Ishikawa (cell line): Measurements from ENCODE around the gene CCDC61.

Experiments
- CEBPB ChIP-seq: IDR thresholded peaks from 2 replicates; pipeline ENCODE4 v1.6.1; 2012
- CREB1 ChIP-seq: IDR thresholded peaks from 2 replicates; pipeline ENCODE4 v1.6.1; 2012; ENCODE audit warnings: low read depth
- EGR1 ChIP-seq: IDR thresholded peaks from 2 replicates; pipeline ENCODE4 v1.6.1; 2012
- EP300 ChIP-seq: IDR thresholded peaks from 2 replicates; pipeline ENCODE4 v1.6.1; 2012; ENCODE audit warnings: borderline replicate concordance
- RAD21 ChIP-seq: IDR thresholded peaks from 2 replicates; pipeline ENCODE4 v1.6.1; 2012; ENCODE audit warnings: low read depth
- TAF1 ChIP-seq: IDR thresholded peaks from 2 replicates; pipeline ENCODE4 v1.6.1; 2012; ENCODE audit warnings: low read depth, mild to moderate bottlenecking
- TCF12 ChIP-seq: IDR thresholded peaks from 2 replicates; pipeline ENCODE4 v1.6.1; 2012; ENCODE audit warnings: low read depth
- TEAD4 ChIP-seq: IDR thresholded peaks from 2 replicates; pipeline ENCODE4 v1.6.1; 2012
- YY1 ChIP-seq: IDR thresholded peaks from 2 replicates; pipeline ENCODE4 v1.6.1; 2012; ENCODE audit warnings: low read depth
- ZBTB7A ChIP-seq: IDR thresholded peaks from 2 replicates; pipeline ENCODE4 v1.6.1; 2012; ENCODE audit warnings: low read depth
- TF ChIP-seq, protein P1 (sequence below): IDR thresholded peaks from 2 replicates; pipeline ENCODE4 v1.6.1; 2012
- TF ChIP-seq, protein P2 (sequence below): IDR thresholded peaks from 2 replicates; pipeline ENCODE4 v1.6.1; 2012; ENCODE audit warnings: low read depth, mild to moderate bottlenecking

DNA sequence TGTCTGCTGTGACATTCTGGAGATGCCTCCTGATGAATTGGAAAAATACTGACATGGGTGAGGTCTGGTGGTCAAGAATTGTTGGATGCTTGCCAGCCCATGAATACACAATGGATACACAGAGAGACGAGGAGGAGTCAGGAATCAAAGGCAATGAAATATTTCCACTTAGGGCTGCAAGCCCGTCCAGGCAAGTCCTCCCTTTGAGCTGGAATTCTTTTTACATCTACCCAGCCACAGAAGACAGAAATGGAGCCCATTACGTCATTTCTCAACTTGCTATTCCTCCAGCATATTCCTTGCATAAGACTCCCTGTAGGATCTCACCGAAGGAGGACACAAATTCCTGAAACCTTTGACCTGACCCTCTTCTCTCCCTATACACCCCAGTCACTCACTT, 61.3 kb downstream of the CCDC61 start:
- no peak for TF ChIP-seq CREB1
- TF ChIP-seq, protein P1, sequence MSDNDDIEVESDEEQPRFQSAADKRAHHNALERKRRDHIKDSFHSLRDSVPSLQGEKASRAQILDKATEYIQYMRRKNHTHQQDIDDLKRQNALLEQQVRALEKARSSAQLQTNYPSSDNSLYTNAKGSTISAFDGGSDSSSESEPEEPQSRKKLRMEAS = no peak
- TF ChIP-seq YY1 = no peak
- TF ChIP-seq RAD21 = no peak
- TF ChIP-seq, protein P2, sequence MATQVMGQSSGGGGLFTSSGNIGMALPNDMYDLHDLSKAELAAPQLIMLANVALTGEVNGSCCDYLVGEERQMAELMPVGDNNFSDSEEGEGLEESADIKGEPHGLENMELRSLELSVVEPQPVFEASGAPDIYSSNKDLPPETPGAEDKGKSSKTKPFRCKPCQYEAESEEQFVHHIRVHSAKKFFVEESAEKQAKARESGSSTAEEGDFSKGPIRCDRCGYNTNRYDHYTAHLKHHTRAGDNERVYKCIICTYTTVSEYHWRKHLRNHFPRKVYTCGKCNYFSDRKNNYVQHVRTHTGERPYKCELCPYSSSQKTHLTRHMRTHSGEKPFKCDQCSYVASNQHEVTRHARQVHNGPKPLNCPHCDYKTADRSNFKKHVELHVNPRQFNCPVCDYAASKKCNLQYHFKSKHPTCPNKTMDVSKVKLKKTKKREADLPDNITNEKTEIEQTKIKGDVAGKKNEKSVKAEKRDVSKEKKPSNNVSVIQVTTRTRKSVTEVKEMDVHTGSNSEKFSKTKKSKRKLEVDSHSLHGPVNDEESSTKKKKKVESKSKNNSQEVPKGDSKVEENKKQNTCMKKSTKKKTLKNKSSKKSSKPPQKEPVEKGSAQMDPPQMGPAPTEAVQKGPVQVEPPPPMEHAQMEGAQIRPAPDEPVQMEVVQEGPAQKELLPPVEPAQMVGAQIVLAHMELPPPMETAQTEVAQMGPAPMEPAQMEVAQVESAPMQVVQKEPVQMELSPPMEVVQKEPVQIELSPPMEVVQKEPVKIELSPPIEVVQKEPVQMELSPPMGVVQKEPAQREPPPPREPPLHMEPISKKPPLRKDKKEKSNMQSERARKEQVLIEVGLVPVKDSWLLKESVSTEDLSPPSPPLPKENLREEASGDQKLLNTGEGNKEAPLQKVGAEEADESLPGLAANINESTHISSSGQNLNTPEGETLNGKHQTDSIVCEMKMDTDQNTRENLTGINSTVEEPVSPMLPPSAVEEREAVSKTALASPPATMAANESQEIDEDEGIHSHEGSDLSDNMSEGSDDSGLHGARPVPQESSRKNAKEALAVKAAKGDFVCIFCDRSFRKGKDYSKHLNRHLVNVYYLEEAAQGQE = no peak
- TF ChIP-seq CEBPB = no peak
- no peak for TF ChIP-seq EP300
- no peak for TF ChIP-seq TCF12
- TF ChIP-seq TAF1 = no peak
- no peak for TF ChIP-seq TEAD4
- no peak for TF ChIP-seq EGR1
- TF ChIP-seq ZBTB7A = no peak
